ENCODE data around the gene CORO7.

Gene CORO7

GRCh38 chr16:4351880-4352279, 64.5 kb downstream of the CORO7 start:
- TF ChIP-seq SIN3A (IDR thresholded peaks at IDR 0.05; ENCODE audit: borderline replicate concordance, insufficient read depth, low read length): no peak
- TF ChIP-seq FOXP2 (optimal IDR thresholded peaks at IDR 0.05; ENCODE audit: borderline replicate concordance, extremely low read depth, extremely low read length, insufficient read depth): no peak
- TF ChIP-seq TAF1 (IDR thresholded peaks at IDR 0.05; ENCODE audit: borderline replicate concordance, insufficient read depth, low read length): no peak
- no peak for TF ChIP-seq POLR2AphosphoS5 (IDR thresholded peaks at IDR 0.05; ENCODE audit: low read depth, low read length)
- TF ChIP-seq REST (IDR thresholded peaks at IDR 0.05; ENCODE audit: insufficient read depth in 1 of 2, low read depth in 2 of 2, low read length in 2 of 2): no peak

GRCh38 chr16:4350787-4351659, 65.4 kb downstream of the CORO7 start, which contains the start of gene PAM16:
Gene PAM16, minus strand, starts transcription at chr16:4351321. Its CDS starts 87 bp downstream, at chr16:4351234.
- TF ChIP-seq REST (IDR thresholded peaks at IDR 0.05; ENCODE audit: insufficient read depth in 1 of 2, low read depth in 2 of 2, low read length in 2 of 2) (no peak), FOXP2 (optimal IDR thresholded peaks at IDR 0.05; ENCODE audit: borderline replicate concordance, extremely low read depth, extremely low read length, insufficient read depth) (peak; percentile 54), TAF1 (IDR thresholded peaks at IDR 0.05; ENCODE audit: borderline replicate concordance, insufficient read depth, low read length) (peak; percentile 79; the same call in 1 of the 2 replicates), POLR2AphosphoS5 (IDR thresholded peaks at IDR 0.05; ENCODE audit: low read depth, low read length) (peak; percentile 79), SIN3A (IDR thresholded peaks at IDR 0.05; ENCODE audit: borderline replicate concordance, insufficient read depth, low read length) (0 out of 2 replicates have a peak, but pooled peaks have one; percentile 41)

GRCh38 chr16:4350365-4350786, 66.0 kb downstream of the CORO7 start:
- no peak for TF ChIP-seq TAF1 (IDR thresholded peaks at IDR 0.05; ENCODE audit: borderline replicate concordance, insufficient read depth, low read length)
- no peak for TF ChIP-seq SIN3A (IDR thresholded peaks at IDR 0.05; ENCODE audit: borderline replicate concordance, insufficient read depth, low read length)
- no peak for TF ChIP-seq REST (IDR thresholded peaks at IDR 0.05; ENCODE audit: insufficient read depth in 1 of 2, low read depth in 2 of 2, low read length in 2 of 2)
- no peak for TF ChIP-seq POLR2AphosphoS5 (IDR thresholded peaks at IDR 0.05; ENCODE audit: low read depth, low read length)
- no peak for TF ChIP-seq FOXP2 (optimal IDR thresholded peaks at IDR 0.05; ENCODE audit: borderline replicate concordance, extremely low read depth, extremely low read length, insufficient read depth)

- no peak for TF ChIP-seq POLR2AphosphoS5 (IDR thresholded peaks at IDR 0.05; ENCODE audit: low read depth, low read length)
- no peak for TF ChIP-seq REST (IDR thresholded peaks at IDR 0.05; ENCODE audit: insufficient read depth in 1 of 2, low read depth in 2 of 2, low read length in 2 of 2)
- TF ChIP-seq FOXP2 (optimal IDR thresholded peaks at IDR 0.05; ENCODE audit: borderline replicate concordance, extremely low read depth, extremely low read length, insufficient read depth): no peak
These were observed 67.1 kb downstream of the CORO7 start for GRCh38 chr16:4349332-4349731.

Measured in PFSK-1 (cell line).